HG03045 (cell line): Measurements from ENCODE around the gene M1AP.

Experiments
- ATAC-seq: cut with Tn5 transposase; IDR thresholded peaks from one replicate; pipeline ENCODE4 v1.9.1; 2021; ENCODE audit warnings: mild to moderate bottlenecking, moderate library complexity; ENCODE audit not compliant: unreplicated experiment

M1AP gene

GRCh38 chr2:74648009-74648443, at the start of gene M1AP:
Gene M1AP (minus strand): TSS chr2:74648330. CDS start chr2:74640275, 8,055 bp downstream.
- ATAC-seq, result no peak

- no peak for ATAC-seq
Observed at GRCh38 chr2:74696829-74697228, 48.7 kb upstream of the M1AP start.

- no peak for ATAC-seq
Observed at GRCh38 chr2:74695663-74696062, 47.5 kb upstream of the M1AP start.

GRCh38 chr2:74694281-74694680, 46.2 kb upstream of the M1AP start:
- no peak for ATAC-seq

GRCh38 chr2:74693668-74694067, 45.5 kb upstream of the M1AP start:
- no peak for ATAC-seq

GRCh38 chr2:74693213-74693612, 45.1 kb upstream of the M1AP start:
- no peak for ATAC-seq

- no peak for ATAC-seq
Observed at GRCh38 chr2:74691929-74692328, 43.8 kb upstream of the M1AP start.

GRCh38 chr2:74690571-74690970, 42.4 kb upstream of the M1AP start:
- ATAC-seq, result peak; percentile 49

- ATAC-seq, result no peak
Observed at GRCh38 chr2:74689671-74690070, 41.5 kb upstream of the M1AP start.

GRCh38 chr2:74688881-74689280, 40.8 kb upstream of the M1AP start:
- ATAC-seq, result no peak

- no peak for ATAC-seq
Observed at GRCh38 chr2:74685408-74685807, 37.3 kb upstream of the M1AP start.

GRCh38 chr2:74682501-74682900, 34.4 kb upstream of the M1AP start:
- no peak for ATAC-seq

GRCh38 chr2:74679615-74680014, 31.5 kb upstream of the M1AP start:
- ATAC-seq, result no peak

GRCh38 chr2:74676331-74676730, 28.2 kb upstream of the M1AP start:
- ATAC-seq, result no peak

- no peak for ATAC-seq
Observed at GRCh38 chr2:74675090-74675489, 27.0 kb upstream of the M1AP start.

GRCh38 chr2:74673826-74674528, 25.8 kb upstream of the M1AP start:
- no peak for ATAC-seq

- no peak for ATAC-seq
Observed at GRCh38 chr2:74671479-74671878, 23.3 kb upstream of the M1AP start.

GRCh38 chr2:74670263-74670662, 22.1 kb upstream of the M1AP start:
- ATAC-seq, result no peak

- no peak for ATAC-seq
Observed at GRCh38 chr2:74668087-74668486, 20.0 kb upstream of the M1AP start.

GRCh38 chr2:74659462-74659861, 11.3 kb upstream of the M1AP start:
- ATAC-seq, result no peak

GRCh38 chr2:74658516-74658915, 10.4 kb upstream of the M1AP start:
- ATAC-seq, result no peak

- ATAC-seq, result no peak
Observed at GRCh38 chr2:74655579-74655978, 7.4 kb upstream of the M1AP start.
